Measurements from ENCODE around the gene ANGPTL3. TPM values are rescaled to one million over a fixed set of nuclear protein-coding genes. Genes with fewer than 3 reads are reported as not detected.
"Not testable (repeated sequence)": the region's sequence is repeated elsewhere in the genome, so short reads cannot be mapped to it uniquely, and the experiment has no call there.

ANGPTL3 gene
- total RNA-seq (2021; fragmentation: NEBNext Ultra II Directional; extraction: Animal tissue kit (Norgen Biotek cat#: 25700)), result not detected
- long read RNA-seq, result 0 reads

DNA sequence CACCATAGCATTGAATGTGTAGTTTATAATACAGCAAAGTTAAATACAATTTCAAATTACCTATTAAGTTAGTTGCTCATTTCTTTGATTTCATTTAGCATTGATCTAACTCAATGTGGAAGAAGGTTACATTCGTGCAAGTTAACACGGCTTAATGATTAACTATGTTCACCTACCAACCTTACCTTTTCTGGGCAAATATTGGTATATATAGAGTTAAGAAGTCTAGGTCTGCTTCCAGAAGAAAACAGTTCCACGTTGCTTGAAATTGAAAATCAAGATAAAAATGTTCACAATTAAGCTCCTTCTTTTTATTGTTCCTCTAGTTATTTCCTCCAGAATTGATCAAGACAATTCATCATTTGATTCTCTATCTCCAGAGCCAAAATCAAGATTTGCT lies at the start of gene ANGPTL3:
Gene ANGPTL3 (plus strand): TSS at position 240 of the 400 bp plus-strand sequence. CDS start 47 bp downstream, at position 287.
- Mint-ChIP-seq H3K4me1 (ENCODE audit: low read depth) (peaks cover 54% of the 10 kb centered on the region), H3K9me3 (no peaks in the 10 kb centered on the region), H3K4me3 (no peak within 1 kb of the TSS), H3K27ac (no peak within 1 kb of the TSS), H3K36me3 (ENCODE audit: low read depth) (peaks cover 14% of the 10 kb centered on the region), H3K27me3 (ENCODE audit: insufficient read depth) (no peaks in the 10 kb centered on the region)
- DNase-seq, result no peak
- TF ChIP-seq, protein P1, sequence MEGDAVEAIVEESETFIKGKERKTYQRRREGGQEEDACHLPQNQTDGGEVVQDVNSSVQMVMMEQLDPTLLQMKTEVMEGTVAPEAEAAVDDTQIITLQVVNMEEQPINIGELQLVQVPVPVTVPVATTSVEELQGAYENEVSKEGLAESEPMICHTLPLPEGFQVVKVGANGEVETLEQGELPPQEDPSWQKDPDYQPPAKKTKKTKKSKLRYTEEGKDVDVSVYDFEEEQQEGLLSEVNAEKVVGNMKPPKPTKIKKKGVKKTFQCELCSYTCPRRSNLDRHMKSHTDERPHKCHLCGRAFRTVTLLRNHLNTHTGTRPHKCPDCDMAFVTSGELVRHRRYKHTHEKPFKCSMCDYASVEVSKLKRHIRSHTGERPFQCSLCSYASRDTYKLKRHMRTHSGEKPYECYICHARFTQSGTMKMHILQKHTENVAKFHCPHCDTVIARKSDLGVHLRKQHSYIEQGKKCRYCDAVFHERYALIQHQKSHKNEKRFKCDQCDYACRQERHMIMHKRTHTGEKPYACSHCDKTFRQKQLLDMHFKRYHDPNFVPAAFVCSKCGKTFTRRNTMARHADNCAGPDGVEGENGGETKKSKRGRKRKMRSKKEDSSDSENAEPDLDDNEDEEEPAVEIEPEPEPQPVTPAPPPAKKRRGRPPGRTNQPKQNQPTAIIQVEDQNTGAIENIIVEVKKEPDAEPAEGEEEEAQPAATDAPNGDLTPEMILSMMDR (IDR thresholded peaks at IDR 0.05), result no peak

DNA sequence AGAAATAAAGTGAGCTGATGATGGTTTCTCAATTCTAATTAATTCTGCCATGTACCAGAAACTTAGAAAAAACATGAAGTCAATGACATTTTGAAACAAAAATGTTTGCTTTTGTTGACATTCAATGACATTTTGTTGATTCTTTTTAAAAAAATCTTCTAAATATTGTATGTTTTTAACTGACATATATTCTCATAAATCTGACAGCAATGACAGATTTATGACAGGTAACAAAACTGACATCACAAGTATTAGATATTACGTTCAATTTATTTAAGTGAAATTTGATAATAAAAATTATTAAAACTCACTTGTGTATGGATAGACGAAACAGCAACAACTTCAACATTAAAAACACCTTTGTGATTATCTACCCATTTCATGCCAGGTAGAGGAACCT lies 36.0 kb upstream of the ANGPTL3 start:
- DNase-seq, result no peak
- Mint-ChIP-seq H3K4me3 (no peak overlapping the region), H3K27ac (no peak overlapping the region), H3K36me3 (ENCODE audit: low read depth) (peaks cover 24% of the 10 kb centered on the region), H3K9me3 (peaks cover 7% of the 10 kb centered on the region; the same call in 1 of the 2 replicates), H3K4me1 (ENCODE audit: low read depth) (no peaks in the 10 kb centered on the region; the same call in 1 of the 2 replicates), H3K27me3 (ENCODE audit: insufficient read depth) (no peaks in the 10 kb centered on the region; the same call in 1 of the 2 replicates)
- TF ChIP-seq, protein P1 (IDR thresholded peaks at IDR 0.05), result no peak

DNA sequence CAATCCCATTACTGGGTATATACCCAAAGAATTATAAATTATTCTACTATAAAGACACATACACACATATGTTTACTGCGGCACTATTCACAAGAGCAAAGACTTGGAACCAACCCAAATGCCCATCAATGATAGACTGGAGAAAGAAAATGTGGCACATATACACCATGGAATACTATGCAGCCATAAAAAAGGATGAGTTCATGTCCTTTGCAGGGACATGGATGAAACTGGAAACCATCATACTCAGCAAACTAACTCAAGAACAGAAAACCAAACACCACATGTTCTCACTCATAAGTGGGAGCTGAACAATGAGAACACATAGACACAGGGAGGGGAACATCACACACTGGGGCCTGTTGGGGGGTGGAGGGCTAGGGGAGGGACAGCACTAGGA lies 30.1 kb upstream of the ANGPTL3 start:
- H3K27ac Mint-ChIP-seq; DNase-seq; H3K4me1 Mint-ChIP-seq (ENCODE audit: low read depth); H3K27me3 Mint-ChIP-seq (ENCODE audit: insufficient read depth); H3K4me3 Mint-ChIP-seq: not testable (repeated sequence)
- peaks cover 42% of the 10 kb centered on the region for H3K9me3 Mint-ChIP-seq
- peaks cover 67% of the 10 kb centered on the region for H3K36me3 Mint-ChIP-seq (ENCODE audit: low read depth)

DNA sequence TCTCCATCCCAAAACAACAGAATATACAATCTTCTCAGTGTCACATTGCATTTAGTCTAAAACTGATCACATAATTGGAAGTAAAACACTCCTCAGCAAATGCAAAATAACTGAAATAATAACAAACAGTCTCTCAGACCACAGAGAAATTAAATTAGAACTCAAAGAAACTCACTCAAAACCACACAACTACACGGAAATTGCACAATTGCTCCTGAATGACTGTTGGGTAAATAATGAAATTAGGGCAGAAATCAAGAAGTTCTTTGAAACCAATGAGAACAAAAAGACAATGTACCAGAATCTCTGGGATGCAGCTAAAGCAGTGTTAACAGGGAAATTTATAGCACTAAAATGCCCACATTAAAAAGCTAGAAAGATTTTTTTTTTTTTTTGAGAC lies 29.4 kb upstream of the ANGPTL3 start:
- H3K27me3 Mint-ChIP-seq (ENCODE audit: insufficient read depth); DNase-seq; H3K4me3 Mint-ChIP-seq; H3K4me1 Mint-ChIP-seq (ENCODE audit: low read depth); H3K27ac Mint-ChIP-seq: not testable (repeated sequence)
- Mint-ChIP-seq H3K9me3 (peaks cover 42% of the 10 kb centered on the region), H3K36me3 (ENCODE audit: low read depth) (peaks cover 75% of the 10 kb centered on the region)

DNA sequence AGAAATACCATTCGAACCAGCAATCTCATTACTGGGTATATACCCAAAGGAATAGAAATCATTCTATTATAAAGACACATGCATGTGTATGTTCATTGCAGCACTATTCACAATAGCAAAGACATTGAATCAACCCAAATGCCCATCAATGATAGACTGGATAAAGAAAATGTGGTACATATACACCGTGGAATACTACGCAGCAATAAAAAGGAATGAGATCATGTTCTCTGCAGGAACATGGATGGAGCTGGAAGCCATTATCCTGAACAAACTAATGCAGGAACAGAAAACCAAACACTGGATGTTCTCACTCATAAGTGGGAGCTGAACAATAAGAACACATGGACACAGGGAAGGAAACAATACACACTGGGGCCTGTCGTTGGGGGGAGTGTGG lies 25.8 kb upstream of the ANGPTL3 start:
- not testable (repeated sequence) for H3K4me1 Mint-ChIP-seq (ENCODE audit: low read depth); DNase-seq; H3K27ac Mint-ChIP-seq; H3K27me3 Mint-ChIP-seq (ENCODE audit: insufficient read depth); H3K4me3 Mint-ChIP-seq
- peaks cover 84% of the 10 kb centered on the region for H3K36me3 Mint-ChIP-seq (ENCODE audit: low read depth)
- H3K9me3 Mint-ChIP-seq, result peaks cover 33% of the 10 kb centered on the region

- DNase-seq, result no peak
- Mint-ChIP-seq H3K27me3 (ENCODE audit: insufficient read depth) (no peaks in the 10 kb centered on the region), H3K9me3 (peaks cover 24% of the 10 kb centered on the region), H3K4me3 (no peak overlapping the region), H3K4me1 (ENCODE audit: low read depth) (peaks cover 6% of the 10 kb centered on the region), H3K36me3 (ENCODE audit: low read depth) (peaks cover 74% of the 10 kb centered on the region), H3K27ac (no peak overlapping the region)
- TF ChIP-seq, protein P1 (IDR thresholded peaks at IDR 0.05), result no peak
Measured at GRCh38 chr1:62572476-62572875, 24.8 kb upstream of the ANGPTL3 start.

- no peaks in the 10 kb centered on the region for H3K27me3 Mint-ChIP-seq (ENCODE audit: insufficient read depth)
- TF ChIP-seq, protein P1 (IDR thresholded peaks at IDR 0.05), result no peak
Measured at GRCh38 chr1:62573675-62574074, 23.6 kb upstream of the ANGPTL3 start.

More at GRCh38 chr1:62573675-62574074, 23.6 kb upstream of the ANGPTL3 start:
- H3K36me3 Mint-ChIP-seq (ENCODE audit: low read depth), result peaks cover 65% of the 10 kb centered on the region
- peaks cover 14% of the 10 kb centered on the region for H3K9me3 Mint-ChIP-seq
- no peak for DNase-seq
- no peak overlapping the region for H3K4me3 Mint-ChIP-seq
- peaks cover 6% of the 10 kb centered on the region for H3K4me1 Mint-ChIP-seq (ENCODE audit: low read depth)
- no peak overlapping the region for H3K27ac Mint-ChIP-seq

Data from HFFc6 (cell line).